ENCODE measurements around the gene GRID1.

Gene GRID1

GRCh38 chr10:86335257-86335656 lies 31.3 kb downstream of the GRID1 start:
- DNase-seq = no peak

- DNase-seq = no peak
These were observed 32.0 kb downstream of the GRID1 start for GRCh38 chr10:86334488-86335085.

GRCh38 chr10:86333826-86334487 lies 32.6 kb downstream of the GRID1 start:
- no peak for DNase-seq

GRCh38 chr10:86331861-86332260 lies 34.7 kb downstream of the GRID1 start:
- DNase-seq = no peak

DNA sequence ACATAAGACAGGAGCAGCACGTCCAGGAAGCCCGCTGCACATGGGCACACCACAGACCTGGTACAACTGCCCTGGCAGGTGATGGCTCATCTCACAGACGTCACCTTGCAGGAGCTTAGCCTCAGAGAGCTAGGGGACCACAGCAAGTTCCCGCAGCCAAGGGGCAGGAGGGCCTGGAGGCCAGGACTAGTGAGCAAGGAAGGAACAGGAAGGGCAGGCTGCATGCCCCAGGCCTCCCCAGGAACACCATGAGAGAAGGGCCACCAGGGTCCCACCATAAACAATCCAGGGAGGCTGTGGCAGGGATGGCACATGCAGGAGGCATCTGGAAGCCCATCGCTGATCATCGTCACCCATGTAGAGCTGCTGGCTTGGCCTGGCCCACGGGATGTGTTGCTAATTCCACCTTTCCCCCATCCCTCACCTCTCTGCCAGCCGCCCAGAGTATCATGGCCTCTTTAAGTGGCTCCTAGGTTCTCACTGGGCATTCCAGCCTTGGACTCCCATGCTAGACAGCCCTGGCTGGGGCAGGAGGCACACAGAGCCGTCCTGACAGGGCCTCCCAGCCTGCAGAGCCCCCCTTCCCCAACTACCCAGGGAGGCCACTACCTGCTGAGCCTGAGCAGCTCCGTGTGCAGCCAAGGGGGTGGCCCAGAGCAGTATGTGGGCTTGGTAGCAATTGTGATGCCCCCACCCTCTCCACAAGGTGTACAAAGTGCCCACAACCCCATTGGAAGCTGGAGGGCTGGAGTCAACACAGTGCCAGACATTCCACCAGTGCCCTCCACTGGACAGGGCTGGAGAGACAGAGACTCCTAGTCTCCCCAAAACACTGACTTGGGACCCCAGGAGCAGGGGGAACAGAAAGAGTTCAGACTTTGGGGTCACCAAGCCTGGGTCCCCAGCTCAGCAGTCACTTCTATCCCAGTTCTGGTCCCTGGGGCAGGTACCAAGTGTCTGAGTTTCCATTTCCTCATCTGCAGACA lies 35.5 kb downstream of the GRID1 start:
- no peak for DNase-seq

DNA sequence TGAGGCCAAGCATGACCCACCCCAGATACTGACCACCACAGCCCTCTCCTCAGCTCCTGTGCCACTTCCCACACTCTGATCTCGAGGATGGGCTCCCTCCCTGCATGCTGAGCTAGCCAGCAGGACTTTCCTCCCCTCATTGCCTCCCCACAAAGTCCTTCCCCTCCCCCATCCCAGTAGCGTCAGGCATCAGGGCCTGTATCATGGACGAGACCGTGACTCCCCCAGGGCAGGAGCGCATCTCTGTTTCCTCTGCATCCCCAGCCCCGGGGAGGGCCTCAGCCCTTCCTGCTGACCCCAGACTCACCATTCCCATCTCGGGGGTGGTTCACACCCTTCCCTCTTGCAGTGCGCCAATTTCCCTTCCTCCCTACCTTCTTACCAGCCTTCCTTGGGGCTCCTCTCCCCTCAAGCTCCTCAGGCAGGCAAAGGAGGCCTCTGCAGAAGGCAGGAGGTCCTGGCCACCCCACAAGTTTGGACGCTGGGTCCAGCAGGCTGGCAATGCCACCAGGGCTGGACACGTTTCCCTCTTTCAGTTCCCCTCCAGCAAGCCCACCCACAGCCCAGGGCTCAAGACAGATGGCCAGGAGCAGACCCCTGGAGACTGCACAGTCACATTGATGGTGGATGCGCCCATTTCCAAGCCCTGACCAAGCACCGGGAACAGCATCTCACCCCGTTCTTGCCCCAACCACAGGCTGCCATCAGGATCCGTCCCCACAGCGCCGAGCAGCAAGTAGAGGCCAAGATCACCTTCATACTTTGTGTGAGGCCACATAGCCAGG lies 36.5 kb downstream of the GRID1 start:
- DNase-seq = no peak

DNA sequence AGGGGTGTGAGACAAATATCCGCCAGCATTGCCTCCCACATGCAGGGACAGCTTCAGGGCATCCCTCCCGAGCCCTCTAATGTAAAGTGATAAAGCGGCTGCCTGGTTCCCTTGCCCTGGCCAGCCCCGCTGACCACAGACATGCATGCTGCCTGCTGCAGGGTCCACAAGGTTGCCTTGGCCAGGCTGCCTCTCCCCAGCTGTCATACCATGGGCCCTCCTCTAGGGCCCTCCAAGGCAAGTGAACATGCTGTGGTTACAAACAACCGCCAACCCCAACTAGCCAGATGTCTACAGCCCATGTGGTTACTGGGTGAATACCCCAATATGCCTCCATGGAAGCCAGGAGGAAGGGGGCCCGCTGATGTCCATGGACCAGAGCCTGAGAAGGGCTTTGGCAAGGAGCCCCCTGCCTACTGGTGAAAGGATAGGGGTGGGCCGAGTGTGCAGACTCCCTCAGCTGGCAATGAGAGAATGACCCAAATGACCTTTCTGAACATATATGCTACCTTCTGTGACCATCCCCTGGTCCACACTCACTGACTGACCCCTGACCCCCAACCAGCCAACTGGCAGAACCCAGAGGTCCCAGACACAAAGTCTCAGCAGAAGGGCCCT lies 37.4 kb downstream of the GRID1 start:
- DNase-seq = no peak

- no peak for DNase-seq
These were observed 38.5 kb downstream of the GRID1 start for GRCh38 chr10:86327954-86328725.

DNA sequence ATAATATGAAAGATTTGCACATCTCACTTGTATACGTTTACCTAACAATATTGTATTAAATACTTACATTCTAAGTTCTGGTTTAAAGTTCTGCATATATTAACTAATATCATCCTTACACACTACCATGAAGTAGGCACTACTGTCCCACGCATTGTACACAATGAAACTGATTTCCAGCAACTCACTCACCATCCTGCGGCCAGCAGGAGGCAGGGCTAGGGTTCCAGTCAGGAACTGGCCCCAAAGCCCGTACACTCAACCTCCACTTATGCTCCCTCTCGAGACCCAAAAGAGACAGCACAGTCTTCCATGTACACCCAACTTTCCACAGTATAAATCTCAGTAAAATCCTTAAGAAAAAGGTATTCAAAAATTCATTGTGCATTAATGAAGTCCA lies 41.4 kb downstream of the GRID1 start:
- no peak for DNase-seq

- no peak for DNase-seq
These were observed 45.0 kb downstream of the GRID1 start for GRCh38 chr10:86321568-86321967.

GRCh38 chr10:86319676-86320075 lies 46.9 kb downstream of the GRID1 start:
- no peak for DNase-seq

- DNase-seq = no peak
These were observed 48.5 kb downstream of the GRID1 start for GRCh38 chr10:86317949-86318725.

DNA sequence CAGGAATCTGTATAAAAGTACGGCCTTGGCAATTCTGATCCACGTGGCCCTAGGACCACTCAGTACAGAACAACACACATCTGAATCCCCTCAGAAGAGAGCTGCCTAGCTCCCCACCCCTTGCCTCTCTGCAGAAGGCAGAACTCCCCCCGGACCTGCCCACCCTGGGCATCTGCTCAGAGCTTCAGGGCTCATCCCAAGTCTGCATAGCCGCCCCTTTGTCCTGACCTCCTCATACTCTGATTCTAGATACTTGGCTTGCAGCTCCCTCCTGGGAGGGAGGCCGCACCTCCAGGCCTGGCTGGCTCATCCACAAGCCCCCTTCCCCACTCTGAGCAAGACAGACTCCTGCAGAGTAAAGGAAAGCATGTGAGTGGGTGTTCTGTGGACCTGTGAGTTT lies 49.6 kb downstream of the GRID1 start:
- DNase-seq = no peak

GRCh38 chr10:86316274-86316835 lies 50.2 kb downstream of the GRID1 start:
- DNase-seq = no peak

DNA sequence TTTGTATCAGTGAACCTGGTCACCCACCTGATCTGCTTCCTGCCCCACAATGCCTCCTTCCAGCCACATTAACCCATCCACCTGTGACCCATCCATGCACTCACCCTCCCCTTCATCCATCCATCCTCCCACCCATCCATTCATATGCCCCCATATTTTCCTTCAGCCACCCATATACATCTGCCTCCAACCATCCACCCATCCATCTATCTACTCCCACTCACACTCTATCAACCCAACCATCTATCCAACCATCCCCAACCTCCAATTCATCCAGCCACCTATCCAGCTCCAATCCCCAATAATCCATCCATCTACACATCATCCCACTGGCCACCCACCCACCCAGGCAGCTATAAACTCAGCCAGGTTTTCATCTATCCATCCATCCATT lies 51.0 kb downstream of the GRID1 start:
- no peak for DNase-seq

DNA sequence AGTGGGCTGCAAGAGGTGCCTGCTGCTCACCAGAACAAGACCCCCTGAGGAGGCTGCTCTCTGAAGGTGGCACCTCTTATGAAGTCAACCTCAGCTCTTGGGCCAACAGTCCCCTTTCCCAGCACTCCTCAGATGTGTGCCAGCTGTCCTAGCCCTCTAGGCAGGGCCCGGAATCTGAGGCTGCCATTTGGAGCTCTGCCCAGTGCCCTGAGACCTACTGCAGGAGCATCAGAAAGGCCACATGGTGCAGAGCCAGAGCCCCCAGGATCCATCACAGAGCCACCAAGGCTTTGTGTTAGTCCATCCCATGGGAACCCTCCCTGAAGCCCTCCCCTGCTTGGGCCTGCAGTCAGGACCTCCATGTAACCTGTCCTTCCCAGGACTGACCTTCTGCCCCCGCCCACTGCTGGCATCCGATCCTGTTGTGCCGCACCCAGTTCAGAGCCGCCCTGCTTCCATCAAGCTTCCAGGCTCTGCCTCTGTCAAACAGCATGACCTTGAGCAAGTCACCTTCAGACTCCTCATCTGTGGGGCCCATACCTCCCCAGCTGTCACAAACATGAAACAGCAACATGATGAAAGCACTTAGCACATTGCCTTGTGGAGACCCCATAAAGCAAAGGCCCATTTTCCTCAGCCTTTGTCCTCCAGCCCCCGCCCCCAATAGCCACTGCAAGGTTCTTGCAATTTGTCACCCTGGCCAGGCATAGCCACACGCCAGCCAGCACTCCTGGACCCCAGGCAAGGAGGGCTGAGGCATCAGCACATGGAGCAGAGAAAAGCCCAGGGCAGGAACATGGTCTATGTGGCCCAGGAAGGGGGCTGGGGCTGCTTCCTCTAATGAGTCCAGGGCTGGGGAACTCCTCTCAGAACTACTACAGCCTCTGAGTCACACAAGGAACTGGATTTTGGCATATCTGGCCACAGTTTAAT lies 51.7 kb downstream of the GRID1 start:
- DNase-seq = no peak

DNA sequence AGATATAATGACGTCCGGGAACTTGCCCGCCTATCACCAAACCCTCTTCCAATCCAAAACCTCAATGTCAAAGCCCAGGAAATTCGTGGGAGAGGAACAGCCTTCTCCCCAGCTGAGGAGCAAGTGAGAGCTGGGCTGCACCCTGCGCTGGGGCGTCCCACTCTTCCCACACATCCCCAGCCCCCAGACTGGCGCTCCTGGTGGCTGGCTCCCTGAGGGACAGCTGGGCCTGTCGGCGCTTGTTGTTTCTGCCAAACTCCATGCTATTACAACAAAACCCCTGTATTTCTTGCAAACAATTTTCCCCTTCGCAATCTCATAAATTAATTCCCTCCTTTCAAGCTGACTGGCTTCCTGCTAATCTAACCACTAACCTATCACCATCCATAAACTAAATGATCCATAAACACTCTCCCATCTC lies 53.0 kb downstream of the GRID1 start:
- DNase-seq = no peak

- no peak for DNase-seq
These were observed 53.8 kb downstream of the GRID1 start for GRCh38 chr10:86312701-86313270.

DNA sequence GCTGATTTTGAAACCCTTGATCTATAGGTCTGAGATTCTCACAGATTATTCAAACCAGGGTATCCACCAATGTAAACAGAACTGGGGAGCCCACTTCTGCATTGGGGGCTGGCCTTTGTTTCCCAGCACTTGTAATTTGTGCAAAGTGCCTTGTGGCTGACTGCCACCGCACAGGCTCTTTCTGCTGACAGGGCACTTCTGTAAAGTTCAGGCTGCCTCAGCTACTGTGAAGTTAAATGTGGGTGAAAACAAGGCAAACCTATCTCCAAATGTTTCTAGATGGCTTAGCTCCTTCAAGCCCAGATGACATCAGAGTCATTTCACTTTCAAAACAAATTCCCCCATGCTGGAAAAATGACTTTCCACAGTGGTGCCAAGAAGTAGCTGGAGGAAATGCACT lies 54.7 kb downstream of the GRID1 start:
- no peak for DNase-seq

Data from activated CD4-positive, alpha-beta T cell treated with anti-CD3 and anti-CD28 coated beads for 4 hours (primary cell).